Fibroblast of lung (primary cell): ENCODE measurements around the gene SLC22A12.

Source experiments
- CTCF ChIP-seq, 2 donors: IDR thresholded peaks in 1 of 2; conservative IDR thresholded peaks in 1 of 2; 1 replicate in 1 of 2; 2 replicates in 1 of 2; pipeline ENCODE4 v1.5.1; 2011 to 2012; ENCODE audit warnings: low read length in 2 of 2, control low read depth in 1 of 2, inconsistent platforms in 1 of 2, low read depth in 1 of 2, mild to moderate bottlenecking in 1 of 2
- EZH2 ChIP-seq: IDR thresholded peaks from 2 replicates; pipeline ENCODE4 v1.5.1; 2012; ENCODE audit warnings: low read length, control low read depth, mild to moderate bottlenecking; ENCODE audit errors: missing control alignments

GRCh38 chr11:64642418-64642735 lies 51.4 kb downstream of the SLC22A12 start:
- TF ChIP-seq CTCF (conservative IDR thresholded peaks at IDR 0.05 in 1 of 2, IDR thresholded peaks at IDR 0.05 in 1 of 2; ENCODE audit: low read depth in 1 of 2, low read length in 2 of 2) (no peak), EZH2 (peak; percentile 32)
